Right atrium auricular region (tissue), 2 donors: Measurements from ENCODE around the gene PPP1R12C. TPM values are rescaled to one million over a fixed set of nuclear protein-coding genes. Genes with fewer than 3 reads are reported as not detected.

Experiments used
- DNase-seq: peaks from one replicate; pipeline ENCODE4 v3.0.0-alpha.2; 2019; ENCODE audit warnings: low spot score
- H3K27ac ChIP-seq, 2 donors: fragments of 200-600 bp; sonication (generic); 1 replicate in 1 of 2; 2 replicates in 1 of 2; pipeline ENCODE4 v1.5.1; 2016 to 2019
- H3K27me3 ChIP-seq, 2 donors: fragments of 200-600 bp; sonication (generic); one replicate each; pipeline versions ENCODE4 v1.5.1 to v1.6.0; 2017 to 2019
- H3K36me3 ChIP-seq: fragments of 200-600 bp; sonication (generic); one replicate; pipeline ENCODE4 v1.5.1; 2016
- H3K4me1 ChIP-seq, 2 donors: fragments of 200-600 bp; sonication (generic); one replicate each; pipeline versions ENCODE4 v1.5.1 to v1.6.0; 2017 to 2019
- H3K4me3 ChIP-seq, 2 donors: fragments of 200-600 bp; sonication (generic); 1 replicate in 1 of 2; 2 replicates in 1 of 2; pipeline ENCODE4 v1.5.1; 2017 to 2019; ENCODE audit warnings: mild to moderate bottlenecking in 1 of 2, moderate library complexity in 1 of 2
- H3K9me3 ChIP-seq, 2 donors: fragments of 200-600 bp; sonication (generic); one replicate each; pipeline ENCODE4 v1.5.1; 2019
- CTCF ChIP-seq, 2 donors: fragments of 200-600 bp; sonication (generic); IDR thresholded peaks; one replicate each; pipeline ENCODE4 v1.5.1; 2019; ENCODE audit warnings: antibody characterized with exemption in 2 of 2
- total RNA-seq, 2 donors: library from RNA; depleted of rRNA; stranded (reverse); fragments of >200 nt; gene quantifications; one replicate each; pipeline ENCODE4 v1.1.0, GENCODE V29; 2016

The PPP1R12C gene
- total RNA-seq, 2 donors from 2014 or later: 98.9 to 205 TPM

- no peak for DNase-seq
- Histone ChIP-seq H3K9me3 (no peaks in the 10 kb centered on the region), H3K4me3 (no peak overlapping the region), H3K27ac (no peak overlapping the region), H3K36me3 (peaks cover 81% of the 10 kb centered on the region), H3K27me3 (no peaks in the 10 kb centered on the region), H3K4me1 (no peaks in the 10 kb centered on the region)
- no peak for TF ChIP-seq CTCF (IDR thresholded peaks at IDR 0.05)
Measured at GRCh38 chr19:55046975-55047622, 70.3 kb downstream of the PPP1R12C start.

- Histone ChIP-seq H3K36me3 (peaks cover 66% of the 10 kb centered on the region), H3K27ac (no peak overlapping the region), H3K27me3 (no peaks in the 10 kb centered on the region), H3K4me3 (no peak overlapping the region), H3K4me1 (no peaks in the 10 kb centered on the region), H3K9me3 (no peaks in the 10 kb centered on the region)
- DNase-seq: no peak
- no peak for TF ChIP-seq CTCF (IDR thresholded peaks at IDR 0.05)
Measured at GRCh38 chr19:55044771-55045716, 72.4 kb downstream of the PPP1R12C start.

GRCh38 chr19:55044286-55044685 lies 73.2 kb downstream of the PPP1R12C start:
- no peaks in the 10 kb centered on the region for H3K4me1 ChIP-seq
- TF ChIP-seq CTCF (IDR thresholded peaks at IDR 0.05): no peak
- peaks cover 66% of the 10 kb centered on the region for H3K36me3 ChIP-seq
- no peaks in the 10 kb centered on the region for H3K9me3 ChIP-seq
- no peak for DNase-seq
- no peaks in the 10 kb centered on the region for H3K27me3 ChIP-seq
- H3K27ac ChIP-seq: no peak overlapping the region
- H3K4me3 ChIP-seq: no peak overlapping the region

GRCh38 chr19:55042688-55043087 lies 74.7 kb downstream of the PPP1R12C start:
- no peak overlapping the region for H3K27ac ChIP-seq

GRCh38 chr19:55042344-55042678 lies 75.1 kb downstream of the PPP1R12C start:
- H3K4me3 ChIP-seq: no peak overlapping the region
- no peaks in the 10 kb centered on the region for H3K9me3 ChIP-seq
- no peak for TF ChIP-seq CTCF (IDR thresholded peaks at IDR 0.05)
- H3K27me3 ChIP-seq: no peaks in the 10 kb centered on the region
- no peak for DNase-seq
- peaks cover 46% of the 10 kb centered on the region for H3K36me3 ChIP-seq
- H3K27ac ChIP-seq: no peak overlapping the region
- H3K4me1 ChIP-seq: no peaks in the 10 kb centered on the region

More at GRCh38 chr19:55042688-55043087, 74.7 kb downstream of the PPP1R12C start:
- no peak for DNase-seq
- H3K4me1 ChIP-seq: no peaks in the 10 kb centered on the region
- peaks cover 50% of the 10 kb centered on the region for H3K36me3 ChIP-seq
- no peaks in the 10 kb centered on the region for H3K27me3 ChIP-seq
- TF ChIP-seq CTCF (IDR thresholded peaks at IDR 0.05): no peak
- H3K4me3 ChIP-seq: no peak overlapping the region
- no peaks in the 10 kb centered on the region for H3K9me3 ChIP-seq
